Upper lobe of right lung (tissue), 1 donor: ENCODE measurements around the gene SPDYE1. TPM values are rescaled to one million over a fixed set of nuclear protein-coding genes. Genes with fewer than 3 reads are reported as not detected.

ENCODE experiments used
- ATAC-seq: fragments of 200-7000 bp; cut with Tn5 transposase; one replicate; pipeline ENCODE4 v1.9.1; 2020; ENCODE audit warnings: mild to moderate bottlenecking, moderate library complexity
- DNase-seq: peaks from one replicate; pipeline ENCODE4 v3.0.0-alpha.2; 2020
- H3K27ac ChIP-seq: fragments of 200-600 bp; one replicate; pipeline ENCODE4 v1.8.0; 2022
- H3K27me3 ChIP-seq: fragments of 200-600 bp; one replicate; pipeline ENCODE4 v1.8.0; 2022; ENCODE audit warnings: mild to moderate bottlenecking
- H3K36me3 ChIP-seq: fragments of 200-600 bp; one replicate; pipeline ENCODE4 v1.8.0; 2022
- H3K4me1 ChIP-seq: fragments of 200-600 bp; one replicate; pipeline ENCODE4 v1.8.0; 2022
- H3K4me3 ChIP-seq: fragments of 200-600 bp; one replicate; pipeline ENCODE4 v1.8.0; 2022; ENCODE audit warnings: mild to moderate bottlenecking
- H3K9me3 ChIP-seq: fragments of 200-600 bp; one replicate; pipeline ENCODE4 v1.8.0; 2022
- CTCF ChIP-seq: fragments of 200-600 bp; IDR thresholded peaks from one replicate; pipeline ENCODE4 v1.8.0; 2022; ENCODE audit warnings: antibody characterized with exemption
- intact Hi-C: fragments of 100-400 bp; cut with DNase I; formaldehyde crosslinking; loops from one replicate; pipeline ENCODE4 v1.11.0; 2022
- total RNA-seq: library from RNA; stranded (reverse); fragmentation: NEBNext Ultra II Directional; extraction: Animal tissue kit (Norgen Biotek cat#: 25700); gene quantifications from one replicate; pipeline ENCODE4 v1.2.1, GENCODE V29; 2021
- donor health status: DM: no; HTN: yes; CAD: no; lungs with severe emphysema.

The SPDYE1 gene
- total RNA-seq, 1 donor from 2014 or later: not detected

- Histone ChIP-seq H3K9me3 (no peaks in the 10 kb centered on the region), H3K36me3 (peaks cover 81% of the 10 kb centered on the region), H3K27me3 (no peaks in the 10 kb centered on the region), H3K27ac (no peak overlapping the region), H3K4me1 (peaks cover 8% of the 10 kb centered on the region), H3K4me3 (no peak overlapping the region)
- ATAC-seq (no peak), DNase-seq (peak; percentile 26)
- intact Hi-C loops: no loop called here
- TF ChIP-seq CTCF: no peak
Measured at GRCh38 chr7:44051611-44052220, 54.0 kb downstream of the SPDYE1 start.

GRCh38 chr7:44052771-44053365 lies 55.2 kb downstream of the SPDYE1 start:
- H3K27ac ChIP-seq: no peak overlapping the region
- ATAC-seq: no peak
- H3K4me1 ChIP-seq: peaks cover 2% of the 10 kb centered on the region
- H3K4me3 ChIP-seq: no peak overlapping the region
- intact Hi-C loops: no loop called here
- H3K27me3 ChIP-seq: no peaks in the 10 kb centered on the region
- peak; percentile 49 for DNase-seq
- TF ChIP-seq CTCF: no peak
- H3K9me3 ChIP-seq: no peaks in the 10 kb centered on the region
- H3K36me3 ChIP-seq: peaks cover 89% of the 10 kb centered on the region

- no peak overlapping the region for H3K27ac ChIP-seq
- no peaks in the 10 kb centered on the region for H3K27me3 ChIP-seq
- no peaks in the 10 kb centered on the region for H3K4me1 ChIP-seq
- no peaks in the 10 kb centered on the region for H3K9me3 ChIP-seq
- DNase-seq (peak; percentile 48), ATAC-seq (no peak)
- H3K36me3 ChIP-seq: peaks cover 99% of the 10 kb centered on the region
- no peak for TF ChIP-seq CTCF
- intact Hi-C loops: no loop called here
- no peak overlapping the region for H3K4me3 ChIP-seq
Measured at GRCh38 chr7:44056681-44057080, 59.0 kb downstream of the SPDYE1 start.

GRCh38 chr7:44057181-44057848 lies 59.6 kb downstream of the SPDYE1 start:
- peaks cover 99% of the 10 kb centered on the region for H3K36me3 ChIP-seq
- TF ChIP-seq CTCF: no peak
- H3K4me3 ChIP-seq: no peak overlapping the region
- no peak overlapping the region for H3K27ac ChIP-seq
- H3K9me3 ChIP-seq: no peaks in the 10 kb centered on the region
- peak; percentile 37 for DNase-seq
- H3K4me1 ChIP-seq: no peaks in the 10 kb centered on the region
- no peak for ATAC-seq
- intact Hi-C loops: no loop called here
- H3K27me3 ChIP-seq: no peaks in the 10 kb centered on the region

GRCh38 chr7:44057849-44058758 lies 60.4 kb downstream of the SPDYE1 start:
- Histone ChIP-seq H3K4me1 (no peaks in the 10 kb centered on the region), H3K27ac (no peak overlapping the region), H3K36me3 (peaks cover 91% of the 10 kb centered on the region), H3K9me3 (no peaks in the 10 kb centered on the region), H3K27me3 (no peaks in the 10 kb centered on the region), H3K4me3 (no peak overlapping the region)
- DNase-seq (peak; percentile 53), ATAC-seq (no peak)
- intact Hi-C loops: no loop called here
- no peak for TF ChIP-seq CTCF
